HG03095 (cell line): ENCODE results near the gene UQCRQ.

ENCODE experiments used
- ATAC-seq: cut with Tn5 transposase; IDR thresholded peaks from one replicate; pipeline ENCODE4 v1.9.1; 2021; ENCODE audit warnings: moderate library complexity; ENCODE audit not compliant: unreplicated experiment

UQCRQ gene

DNA sequence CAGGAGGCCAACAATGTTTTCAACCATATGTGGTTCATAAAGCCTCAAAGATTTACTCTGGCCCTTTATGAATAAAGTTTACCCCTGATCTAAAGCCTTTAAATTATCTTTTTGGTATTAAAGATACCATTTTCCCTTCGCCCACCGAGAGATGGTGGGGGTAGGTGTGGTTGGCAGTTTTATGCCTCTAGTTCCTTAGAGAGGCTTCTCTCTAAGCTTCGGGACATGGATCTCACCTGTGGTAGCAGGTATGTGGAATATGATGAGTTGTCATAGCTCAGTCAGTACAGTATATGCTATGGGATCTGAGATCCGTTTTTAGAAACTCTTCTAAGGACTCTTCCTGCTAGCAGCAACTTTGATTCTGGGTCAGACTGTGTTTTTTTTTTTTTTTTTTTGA, 2.3 kb downstream of the UQCRQ start:
- ATAC-seq = no peak

DNA sequence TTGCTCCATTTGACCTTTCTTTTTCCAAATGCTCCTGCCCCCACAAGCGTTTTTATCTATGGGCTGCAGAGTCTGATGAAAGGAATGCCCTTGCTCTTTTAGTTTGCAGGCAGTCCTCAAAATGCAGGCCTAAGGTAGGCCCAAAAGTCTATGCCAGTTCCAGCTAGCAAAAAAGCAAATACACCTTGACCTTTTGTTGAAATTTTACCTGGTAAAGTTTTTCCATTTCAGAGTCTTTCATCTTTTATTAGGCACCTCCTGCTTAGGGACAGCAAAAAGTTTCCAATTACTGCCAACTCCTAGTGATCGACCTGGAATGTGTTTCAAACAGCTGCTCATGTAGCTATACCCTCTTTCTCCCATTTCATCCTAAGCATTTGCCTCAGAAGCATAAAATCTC, 4.4 kb downstream of the UQCRQ start:
- ATAC-seq = no peak

- no peak for ATAC-seq
Measured at GRCh38 chr5:132871459-132872284, 5.2 kb downstream of the UQCRQ start.

- ATAC-seq = no peak
Measured at GRCh38 chr5:132872788-132873118, 6.3 kb downstream of the UQCRQ start.

DNA sequence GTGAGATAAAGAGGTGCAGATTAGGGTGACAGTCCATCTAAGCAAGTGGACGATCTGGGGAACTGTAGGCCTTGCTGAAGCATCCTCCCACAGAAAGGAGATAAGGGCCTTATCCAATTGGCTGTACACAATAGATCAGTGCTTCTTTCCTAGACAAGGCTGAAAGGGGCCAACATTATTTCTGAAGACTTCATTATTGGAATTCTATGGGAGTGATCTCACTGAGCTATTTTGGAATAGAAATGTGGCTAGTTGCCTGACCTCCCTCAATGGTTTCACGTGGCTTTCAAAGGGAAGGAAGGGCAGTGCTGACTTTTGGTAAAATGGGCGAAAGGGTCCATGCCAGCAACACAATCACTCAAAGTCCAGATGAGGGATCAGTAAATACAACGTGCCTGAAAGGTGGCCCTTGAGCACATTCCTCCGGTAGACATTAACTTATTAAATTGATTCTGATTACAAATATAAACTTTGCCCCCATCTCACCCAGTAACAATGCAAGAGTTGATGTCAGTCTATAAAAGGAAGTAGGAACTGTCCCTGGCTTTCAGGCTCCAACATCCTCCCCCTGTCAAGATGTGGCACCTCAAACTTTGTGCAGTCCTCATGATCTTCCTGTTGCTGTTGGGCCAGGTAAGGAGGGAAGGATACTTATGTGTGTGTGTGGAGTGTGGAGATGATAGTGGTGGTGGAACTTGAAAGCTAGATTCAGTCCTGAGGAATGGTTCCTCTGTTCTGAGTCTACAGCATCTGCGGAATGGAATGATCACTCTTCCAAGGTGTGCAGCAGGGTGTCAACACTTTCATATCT, 6.9 kb downstream of the UQCRQ start, which contains the start of gene LEAP2:
Gene LEAP2, plus strand, starts transcription at position 550 of the 811 bp plus-strand sequence. Its CDS starts 27 bp downstream, at position 577.
- ATAC-seq = no peak

DNA sequence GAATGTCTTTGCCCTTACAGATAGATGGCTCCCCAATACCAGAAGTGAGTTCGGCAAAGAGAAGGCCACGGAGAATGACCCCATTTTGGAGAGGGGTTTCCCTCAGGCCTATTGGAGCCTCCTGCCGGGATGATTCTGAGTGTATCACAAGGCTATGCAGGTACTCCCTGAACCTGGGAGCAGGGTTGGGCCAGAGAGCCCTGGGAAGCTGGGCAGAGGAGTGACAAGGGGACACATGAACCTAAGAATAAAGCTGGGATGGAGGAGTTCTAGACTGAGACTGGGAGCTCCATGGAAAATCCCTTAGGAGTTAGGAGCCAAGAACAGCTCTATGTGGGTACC, 7.5 kb downstream of the UQCRQ start:
- no peak for ATAC-seq

DNA sequence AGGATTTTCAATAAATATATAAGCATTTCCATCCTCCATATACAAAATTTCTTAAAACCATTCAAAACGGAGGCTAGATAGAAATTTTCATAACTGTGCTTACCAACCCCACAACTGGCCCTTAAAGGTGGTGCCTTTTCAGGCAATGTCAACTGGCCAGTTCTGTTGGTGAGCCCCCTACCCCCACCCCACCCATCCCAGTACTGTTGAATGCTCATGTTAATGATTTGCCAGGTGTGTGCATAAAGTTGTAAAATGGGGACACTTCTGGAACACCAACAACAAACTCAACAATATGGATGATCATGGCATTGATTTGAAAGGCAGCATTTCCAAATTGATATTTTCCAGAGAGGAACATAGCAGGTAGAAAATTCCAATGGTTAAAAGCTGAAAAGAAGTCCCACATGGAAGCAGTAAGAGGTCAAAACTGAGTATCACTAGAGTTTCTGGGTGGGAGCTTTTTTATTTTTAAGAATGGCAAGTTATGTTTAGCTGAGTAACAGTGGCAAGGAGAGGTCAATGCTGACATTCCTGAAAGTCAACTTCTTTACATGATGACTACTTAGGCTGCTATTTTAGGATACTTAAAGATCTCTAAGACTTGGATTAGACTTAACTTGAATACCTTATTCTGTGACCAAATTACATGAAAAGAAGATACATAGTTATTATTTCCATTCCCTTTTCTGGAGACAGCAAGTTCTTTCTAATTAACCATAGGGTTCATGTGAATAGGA, 9.7 kb downstream of the UQCRQ start:
- ATAC-seq = no peak

GRCh38 chr5:132877466-132877865, 11.0 kb downstream of the UQCRQ start:
- no peak for ATAC-seq

- ATAC-seq = no peak
Measured at GRCh38 chr5:132877938-132878337, 11.5 kb downstream of the UQCRQ start.

GRCh38 chr5:132883261-132883834, 16.9 kb downstream of the UQCRQ start:
- no peak for ATAC-seq

GRCh38 chr5:132884548-132884947, 18.1 kb downstream of the UQCRQ start:
- no peak for ATAC-seq

DNA sequence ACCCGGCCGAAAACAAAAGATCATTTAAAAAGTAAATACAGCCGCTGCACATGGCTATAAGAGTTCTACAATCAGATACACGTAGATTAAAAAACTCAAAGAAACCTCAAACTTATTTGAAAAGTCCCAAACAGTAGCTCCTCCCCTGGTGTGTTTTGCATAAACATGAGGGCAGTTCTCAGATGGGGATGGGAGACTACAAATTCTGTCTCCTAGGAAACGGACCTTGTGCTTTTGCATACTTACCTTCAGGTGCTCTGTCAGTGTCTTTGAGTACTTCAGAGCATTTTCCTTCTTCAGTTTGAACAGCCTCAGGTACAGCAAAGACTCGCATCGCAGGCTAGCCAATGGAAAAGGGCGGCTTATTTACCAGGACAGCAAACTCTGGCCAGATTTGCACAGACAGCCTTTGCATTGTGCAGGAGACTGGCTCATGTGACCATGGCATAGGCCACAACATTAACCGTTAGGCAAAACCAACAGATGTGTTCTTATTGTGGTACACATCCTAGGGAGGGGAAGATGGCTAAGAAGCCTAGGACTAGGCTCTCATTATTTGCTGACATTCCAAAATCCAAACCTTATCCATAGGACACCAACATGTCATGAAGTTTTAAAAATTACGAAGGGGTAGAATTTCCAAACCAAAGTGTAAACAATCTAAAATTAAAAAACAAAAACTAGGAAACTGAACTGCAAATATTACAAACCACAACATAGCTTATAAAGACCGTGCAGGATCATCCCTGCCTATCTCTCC, 19.8 kb downstream of the UQCRQ start:
- no peak for ATAC-seq

GRCh38 chr5:132887283-132887682, 20.8 kb downstream of the UQCRQ start:
- ATAC-seq = no peak

- no peak for ATAC-seq
Measured at GRCh38 chr5:132889501-132889900, 23.1 kb downstream of the UQCRQ start.

DNA sequence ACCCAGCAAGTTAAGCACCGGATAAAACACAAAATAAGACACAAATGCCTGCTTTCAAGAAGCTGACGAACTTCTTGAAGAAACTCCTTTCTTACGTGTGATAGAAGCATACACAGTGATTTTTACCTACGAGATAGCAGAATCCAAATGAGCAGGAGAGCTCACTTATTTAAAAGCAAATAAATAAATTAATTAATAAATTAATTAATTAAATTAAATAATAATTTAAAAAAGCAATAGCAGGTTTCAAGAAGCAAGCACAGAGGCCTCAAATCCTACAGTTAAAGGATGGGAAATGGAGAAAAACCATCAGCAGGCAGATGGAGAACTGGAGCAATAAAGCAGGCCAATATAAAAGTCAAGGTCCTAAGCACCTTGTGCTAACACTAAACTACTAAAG, 24.4 kb downstream of the UQCRQ start:
- ATAC-seq = no peak

GRCh38 chr5:132895719-132896305, 29.4 kb downstream of the UQCRQ start:
- no peak for ATAC-seq

DNA sequence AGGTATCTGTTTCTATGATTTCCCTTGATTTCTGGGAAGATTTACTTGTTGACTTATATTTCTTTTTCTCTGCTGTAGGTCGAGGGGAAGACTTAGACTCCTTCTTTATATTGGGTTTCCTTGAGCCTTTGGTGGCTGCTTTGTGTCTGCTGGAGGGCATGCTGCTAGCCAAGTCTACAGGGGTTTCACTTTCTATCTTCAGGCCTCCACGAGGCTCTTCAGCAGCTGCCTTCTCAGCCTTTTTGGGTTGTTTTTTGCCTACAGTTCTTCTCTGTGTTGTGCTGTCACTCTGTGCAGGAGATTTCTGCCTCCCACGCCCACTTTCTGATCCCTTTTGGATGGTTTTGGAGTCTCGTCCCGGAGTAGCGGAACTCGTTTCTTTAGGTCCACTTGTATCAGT, 30.2 kb downstream of the UQCRQ start:
- no peak for ATAC-seq

- no peak for ATAC-seq
Measured at GRCh38 chr5:132898094-132898493, 31.7 kb downstream of the UQCRQ start.

DNA sequence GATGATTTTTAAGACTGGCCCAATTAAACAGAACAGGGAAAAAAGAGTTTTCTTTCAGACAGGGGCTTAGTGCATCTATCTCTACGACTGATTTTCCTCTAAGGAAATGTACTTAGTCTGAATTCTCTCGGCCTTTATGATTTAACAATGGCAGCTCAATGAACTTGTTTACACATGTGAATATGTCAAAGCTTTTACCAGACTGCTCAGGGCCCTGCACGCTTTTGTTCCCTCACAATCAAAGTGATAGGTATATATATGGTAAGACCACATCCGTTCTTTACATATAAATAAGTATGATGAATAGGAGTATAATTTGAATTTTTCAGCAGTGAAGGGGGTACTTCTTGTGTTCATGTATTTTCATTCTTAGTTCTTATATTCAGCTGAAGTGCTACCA, 34.6 kb downstream of the UQCRQ start:
- ATAC-seq = no peak

GRCh38 chr5:132901730-132902129, 35.3 kb downstream of the UQCRQ start:
- ATAC-seq = no peak
